ENCODE measurements around the gene DHRS12. TPM values are rescaled to one million over a fixed set of nuclear protein-coding genes. Genes with fewer than 3 reads are reported as not detected.
A peak's percentile ranks its signal among the peaks of the same experiment; 100 is the strongest.

Gene DHRS12
- total RNA-seq, 1 experiment from 2014 or later: 2.1 TPM

DNA sequence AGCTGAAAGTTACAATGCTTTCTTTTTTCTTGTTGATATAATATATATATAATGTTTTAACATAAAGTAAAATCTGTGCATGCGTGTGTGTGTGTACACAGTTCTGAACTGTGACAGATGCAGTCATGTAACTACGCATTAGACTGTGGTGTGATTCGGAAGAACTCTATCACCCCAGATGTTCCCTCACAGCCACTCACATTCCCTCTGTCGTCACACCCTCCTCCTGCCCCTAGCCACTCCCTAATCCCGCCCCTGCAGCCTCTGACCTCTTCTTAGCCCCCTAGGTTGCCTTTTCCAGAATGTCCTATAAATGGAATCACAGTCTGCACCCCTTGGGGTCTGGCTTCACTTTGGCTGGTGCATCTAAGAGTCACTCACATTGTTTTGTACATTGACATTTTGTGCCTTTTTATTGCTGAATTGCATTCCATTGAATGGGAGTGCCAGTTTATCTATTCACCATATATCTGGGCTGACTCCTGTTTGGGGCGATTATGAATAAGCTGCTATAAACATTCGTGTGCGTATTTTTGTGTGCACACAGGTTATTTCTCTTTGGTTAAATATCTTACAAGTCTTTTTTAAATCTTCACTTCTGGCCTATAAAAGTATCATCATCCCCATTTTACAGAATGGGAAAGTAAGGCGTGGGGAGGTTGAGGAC lies 20.4 kb downstream of the DHRS12 start:
- DNase-seq (ENCODE audit: low read depth): no peak

DNA sequence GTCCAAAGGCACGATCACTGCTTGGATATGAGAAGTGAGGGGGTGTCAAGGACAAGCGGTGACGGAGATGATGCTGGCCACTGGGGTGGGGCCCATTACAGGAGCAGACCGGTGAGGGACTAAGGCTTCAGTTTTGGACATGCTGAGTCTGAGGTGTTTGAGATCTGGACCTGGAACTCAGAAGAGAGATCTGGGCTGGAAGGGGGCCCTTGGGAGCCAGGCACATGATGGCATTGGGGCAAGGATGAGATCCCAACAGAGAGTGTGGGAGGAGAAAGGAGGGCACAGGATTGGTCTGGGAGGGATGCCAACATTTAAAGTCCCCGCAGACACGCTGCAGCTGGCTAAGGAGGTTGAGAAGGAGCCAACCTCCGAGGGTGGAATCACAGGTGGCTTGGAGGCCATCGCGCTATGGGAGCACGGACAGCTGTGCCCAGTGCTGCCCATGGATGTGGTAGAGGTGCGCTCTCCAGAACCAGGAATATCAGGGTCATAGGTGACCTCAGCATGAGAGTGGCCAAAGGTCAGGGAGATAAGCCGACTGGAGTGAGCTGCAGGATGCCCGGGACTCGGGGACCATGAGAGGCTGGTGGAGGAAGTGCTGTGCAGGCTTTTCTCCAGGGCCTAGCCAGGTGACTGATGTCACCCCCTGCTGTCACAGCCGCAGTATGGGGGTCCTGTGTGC lies 21.8 kb downstream of the DHRS12 start:
- DNase-seq (ENCODE audit: low read depth): no peak

DNA sequence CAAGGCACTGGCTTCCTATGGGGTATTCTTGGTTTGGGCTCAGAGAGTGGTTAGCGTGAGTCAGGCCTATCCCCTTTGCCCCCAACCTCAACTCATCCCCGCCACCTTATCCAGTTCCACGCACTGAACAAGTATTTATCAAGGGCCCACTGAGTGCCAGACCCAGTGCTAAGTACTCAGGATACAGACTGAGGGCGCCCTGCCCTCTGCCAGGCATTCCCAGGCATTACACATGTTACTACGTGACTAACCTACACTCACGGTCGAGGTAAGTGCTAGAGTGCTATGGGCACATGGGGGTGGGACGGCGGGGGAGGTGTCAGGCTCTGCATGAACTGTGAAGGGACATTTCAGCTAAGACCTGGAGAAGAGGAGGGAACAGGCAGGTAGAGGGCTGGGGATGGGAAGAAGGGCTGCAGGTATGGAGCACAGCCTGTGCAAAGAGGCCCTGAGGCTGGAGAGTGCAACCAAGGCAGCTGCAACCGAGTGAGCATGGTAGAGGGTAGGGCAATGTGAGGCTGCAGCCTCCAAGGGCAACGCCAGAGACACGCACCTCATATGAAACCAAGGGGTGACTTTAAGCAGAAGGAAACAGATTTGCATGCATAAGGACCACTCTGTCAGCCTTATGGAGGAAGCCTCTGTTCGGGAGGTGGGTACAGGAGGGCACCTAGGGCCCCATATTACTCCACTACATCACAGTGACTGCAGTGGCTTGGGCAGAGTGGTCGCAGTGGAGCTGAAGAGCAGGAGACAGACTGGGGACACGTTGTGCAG lies 22.5 kb downstream of the DHRS12 start:
- DNase-seq (ENCODE audit: low read depth): peak; percentile 39

DNA sequence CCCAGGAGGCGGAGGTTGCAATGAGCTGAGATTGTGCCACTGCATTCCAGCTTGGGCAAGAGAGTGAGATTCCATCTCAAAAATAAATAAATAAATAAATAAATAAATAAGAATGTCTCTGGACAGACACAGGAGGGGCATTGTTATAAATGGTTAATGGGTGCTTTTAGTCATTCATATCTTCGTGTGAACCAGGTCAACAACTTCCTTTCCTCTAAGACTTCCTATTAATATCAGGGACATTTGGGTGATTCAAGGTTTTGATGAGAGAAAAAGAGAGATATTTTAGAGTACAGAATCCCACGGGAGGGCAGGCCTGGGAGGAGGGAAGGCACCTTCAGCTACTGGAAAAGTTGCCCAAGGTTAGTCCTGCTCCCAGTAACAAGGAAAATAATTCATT lies 23.9 kb downstream of the DHRS12 start:
- no peak for DNase-seq (ENCODE audit: low read depth)

DNA sequence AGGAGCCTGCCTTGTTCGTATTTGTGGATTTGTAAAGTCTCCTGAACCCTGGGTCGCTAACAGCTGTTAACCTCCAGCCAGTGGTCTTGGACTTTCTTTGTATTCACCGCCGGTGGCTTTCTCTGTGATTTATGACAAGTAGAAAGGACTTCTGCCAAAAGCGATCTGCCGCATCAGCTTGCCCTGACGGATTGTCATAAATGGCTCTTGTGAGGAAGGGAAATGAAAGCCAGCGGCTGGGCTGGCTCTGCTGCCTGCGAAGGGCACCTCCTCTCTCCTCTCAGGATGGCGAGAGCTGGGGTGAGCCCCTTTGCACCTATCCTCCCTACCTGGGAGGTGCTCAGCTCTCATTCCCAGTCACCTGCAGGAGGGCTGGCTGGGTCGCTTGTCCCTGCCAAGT lies 25.6 kb downstream of the DHRS12 start:
- DNase-seq (ENCODE audit: low read depth): no peak

DNA sequence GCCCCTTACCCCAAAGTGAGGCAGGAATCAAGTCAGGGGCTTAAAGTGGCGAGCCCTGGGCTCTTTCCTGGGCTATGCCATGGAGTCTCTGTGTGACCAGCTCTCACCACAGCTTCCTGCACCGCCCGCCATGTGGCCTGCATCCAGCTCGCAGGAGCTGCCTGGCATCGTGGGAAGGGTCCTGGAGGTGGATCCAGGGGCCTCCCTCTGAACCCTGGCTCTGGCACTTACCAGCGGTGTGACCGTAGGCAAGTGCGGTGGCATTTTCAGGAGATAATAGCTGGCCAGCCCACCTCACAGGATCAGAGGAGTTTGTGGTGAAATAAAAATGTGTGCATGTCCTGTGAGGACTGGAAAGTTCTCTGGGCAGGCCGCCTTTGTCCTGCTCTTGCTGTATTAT lies 26.0 kb downstream of the DHRS12 start:
- no peak for DNase-seq (ENCODE audit: low read depth)

DNA sequence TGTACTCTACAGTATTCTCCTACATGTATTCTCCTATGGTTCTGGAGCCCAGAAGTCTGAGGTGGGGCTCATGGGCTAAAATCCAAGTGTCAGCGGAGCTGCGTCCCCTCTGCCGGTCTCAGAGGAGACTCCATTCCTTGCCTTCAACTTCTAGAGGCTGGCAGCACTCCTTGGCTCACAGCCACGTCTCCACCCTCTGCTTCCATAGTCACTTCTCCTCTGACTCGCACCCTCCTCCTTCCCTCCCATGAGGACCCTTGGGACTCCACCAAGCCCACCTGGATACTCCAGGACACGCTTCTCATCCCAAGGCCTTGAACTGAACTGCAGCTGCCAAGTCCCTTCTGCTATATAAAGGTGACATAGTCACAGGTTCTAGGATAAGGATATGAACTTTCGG lies 27.8 kb downstream of the DHRS12 start:
- no peak for DNase-seq (ENCODE audit: low read depth)

DNA sequence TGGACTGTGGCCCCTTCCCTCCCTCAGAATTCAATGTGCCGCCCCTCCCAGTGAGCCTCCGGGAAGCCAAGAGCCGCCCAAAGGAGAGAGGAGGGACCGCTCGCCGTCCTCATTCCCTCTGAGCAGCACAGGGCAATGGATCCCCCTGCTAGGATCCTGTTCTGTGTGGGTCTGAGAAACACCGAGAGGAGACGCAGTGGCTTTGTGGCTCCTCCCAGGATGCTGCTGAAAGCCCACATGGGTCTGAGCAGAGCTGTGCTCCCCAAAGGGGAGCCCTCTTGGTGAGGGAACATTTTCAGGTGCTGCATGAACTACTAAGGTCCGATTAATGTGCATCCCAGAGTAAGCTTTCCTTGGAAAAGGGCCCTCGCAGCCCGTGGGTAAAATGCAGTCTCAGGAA lies 30.4 kb downstream of the DHRS12 start:
- DNase-seq (ENCODE audit: low read depth): no peak

DNA sequence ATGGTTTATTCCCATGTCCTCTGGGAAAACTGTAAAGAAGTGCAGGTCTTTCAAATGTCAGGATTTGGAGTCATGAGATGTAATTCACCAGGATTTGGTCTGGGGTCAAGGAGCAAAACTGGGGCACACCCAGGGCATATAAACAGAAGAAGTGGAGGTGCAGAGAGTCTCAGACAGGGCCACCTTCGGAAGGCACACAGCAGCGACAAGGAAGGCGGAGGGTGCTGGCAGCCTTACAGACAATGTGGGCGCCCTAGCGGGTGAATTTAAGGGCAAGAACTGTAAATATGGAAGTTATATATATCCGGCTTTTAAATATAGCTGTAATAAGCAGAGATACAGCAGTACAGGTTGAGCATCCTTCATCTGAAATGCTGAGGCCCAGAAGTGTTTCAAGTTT lies 31.2 kb downstream of the DHRS12 start:
- DNase-seq (ENCODE audit: low read depth): no peak

DNA sequence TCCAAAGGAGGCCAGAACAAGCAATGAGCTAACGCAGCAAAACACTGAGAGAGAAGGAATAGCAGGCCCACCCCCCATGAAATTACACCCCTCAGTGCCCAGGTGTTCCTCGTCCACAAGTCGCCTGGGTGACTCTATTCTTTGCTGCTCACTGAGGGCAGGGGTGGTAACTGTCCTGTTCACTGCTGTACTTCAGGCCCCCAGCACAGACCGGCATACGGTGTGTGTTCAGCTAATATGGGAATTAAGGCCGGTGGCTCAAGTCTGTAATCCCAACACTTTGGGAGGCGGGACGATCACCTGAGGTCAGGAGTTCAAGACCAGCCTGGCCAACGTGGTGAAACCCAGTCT lies 31.9 kb downstream of the DHRS12 start:
- DNase-seq (ENCODE audit: low read depth): no peak

DNA sequence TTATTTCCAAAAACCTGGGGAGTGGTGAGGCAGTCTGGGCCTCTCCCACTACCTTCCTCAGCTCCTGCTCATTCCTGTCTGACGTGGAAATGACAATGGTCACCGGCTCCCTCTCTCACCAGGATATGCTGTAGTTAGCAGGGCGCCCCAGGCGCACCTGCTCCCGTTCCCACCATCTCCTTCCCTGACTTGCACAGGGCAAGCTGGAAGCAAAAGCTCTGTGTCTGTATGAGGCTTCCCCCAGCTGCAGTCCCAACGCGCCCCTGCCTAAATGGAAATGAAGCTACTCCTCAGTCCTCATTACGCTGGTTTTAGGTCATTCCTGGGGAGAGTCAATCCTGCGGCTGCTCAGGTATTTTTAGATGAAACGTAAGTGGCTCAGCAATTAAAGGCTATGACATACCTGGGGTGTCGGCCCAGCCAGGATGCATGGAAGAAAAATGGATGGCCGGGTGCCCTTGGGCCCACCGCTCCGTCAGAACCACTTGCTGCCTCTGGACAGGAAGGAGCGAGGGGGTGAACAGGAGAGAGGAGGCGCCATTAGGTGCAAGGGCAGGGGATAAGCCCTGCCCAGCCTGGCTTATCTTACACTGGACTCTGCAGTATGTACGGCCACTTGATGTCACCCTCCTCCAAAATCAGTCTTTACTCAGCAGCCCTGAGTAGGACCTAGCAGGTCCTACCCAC lies 32.4 kb downstream of the DHRS12 start:
- DNase-seq (ENCODE audit: low read depth): no peak

DNA sequence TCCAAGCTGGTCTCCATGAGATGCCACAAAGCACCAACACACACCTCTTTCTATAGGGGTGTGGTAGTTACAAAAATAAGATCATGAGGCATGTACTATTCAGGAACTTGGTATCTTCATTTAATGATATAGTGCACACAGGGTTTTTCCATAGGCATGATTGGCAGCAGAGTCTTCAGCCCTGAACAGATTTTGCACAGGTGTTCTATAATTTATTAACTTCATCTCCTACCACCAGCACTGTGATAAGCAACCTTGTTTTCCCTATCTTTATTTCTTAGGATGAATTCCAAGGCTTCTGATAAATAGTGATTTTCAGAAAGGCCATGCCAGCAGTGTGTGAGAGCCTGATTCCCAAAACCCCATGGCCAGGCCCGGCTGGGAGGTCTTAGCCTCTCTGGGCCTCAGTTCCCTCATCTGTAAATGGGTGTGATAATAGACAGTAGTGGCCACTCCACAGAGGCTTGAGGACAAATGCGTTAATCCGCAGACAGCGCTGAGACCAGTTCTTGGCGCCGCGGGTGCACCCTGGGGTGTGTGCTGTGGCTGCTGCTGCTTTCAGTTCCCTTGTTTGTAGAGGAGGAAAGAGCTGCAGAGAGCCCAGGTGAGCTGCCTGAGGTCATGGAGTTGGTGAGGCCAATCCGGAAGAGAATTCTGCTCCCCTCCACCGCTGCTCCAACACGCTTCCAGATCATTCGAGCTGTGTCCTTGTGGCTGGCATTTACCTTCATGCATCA lies 33.1 kb downstream of the DHRS12 start:
- no peak for DNase-seq (ENCODE audit: low read depth)

DNA sequence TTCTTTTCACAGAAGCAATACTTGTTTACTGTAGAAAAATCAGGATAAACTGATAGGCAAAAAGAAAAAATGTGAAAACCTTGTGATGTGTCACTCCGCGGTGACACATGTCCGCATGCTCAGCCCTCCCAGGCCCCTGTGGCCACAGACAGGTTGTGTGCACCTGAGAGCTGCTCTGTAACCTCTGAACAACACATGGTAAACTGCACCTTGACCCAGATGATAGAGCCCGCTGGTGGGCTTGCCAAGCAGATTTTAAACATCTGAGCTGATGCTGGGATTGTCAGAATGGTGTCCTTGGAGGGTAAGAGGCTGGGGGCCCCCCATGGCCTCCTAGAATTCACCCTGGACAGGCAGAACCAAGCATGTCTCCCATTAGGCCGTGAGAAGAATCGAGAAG lies 33.8 kb downstream of the DHRS12 start:
- no peak for DNase-seq (ENCODE audit: low read depth)

DNA sequence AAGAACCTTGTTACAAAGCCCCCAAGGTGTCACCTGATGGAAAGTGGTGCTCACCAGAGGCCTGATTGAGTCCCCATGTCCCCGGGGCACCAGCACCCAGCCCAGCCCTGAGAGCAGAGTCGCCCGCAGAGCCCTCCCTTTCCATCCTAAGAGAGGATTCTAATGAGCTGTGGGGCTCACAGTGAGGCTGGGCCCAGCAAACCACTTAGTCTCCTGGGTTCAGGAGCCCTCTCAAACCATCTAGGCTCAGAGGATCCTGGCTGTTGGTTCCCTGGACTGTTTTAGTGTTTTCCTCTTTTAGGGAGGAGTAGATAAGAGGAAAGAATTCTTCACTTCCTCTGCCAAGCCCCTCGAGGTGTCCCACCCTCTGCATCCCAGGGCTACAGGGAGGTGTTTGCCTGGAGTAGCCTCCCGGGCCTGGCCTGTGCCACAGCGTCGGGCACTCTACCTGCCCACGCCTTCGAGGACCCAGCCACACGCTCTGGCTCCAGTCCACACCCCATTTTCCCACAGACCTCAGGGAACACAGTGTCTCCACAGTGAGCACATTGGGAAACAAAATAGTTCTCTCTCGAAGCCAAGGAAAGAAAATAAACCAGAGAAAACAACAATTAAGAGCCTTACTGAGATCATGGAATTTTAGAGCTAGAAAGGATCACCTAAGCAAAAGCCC lies 34.4 kb downstream of the DHRS12 start:
- no peak for DNase-seq (ENCODE audit: low read depth)

DNA sequence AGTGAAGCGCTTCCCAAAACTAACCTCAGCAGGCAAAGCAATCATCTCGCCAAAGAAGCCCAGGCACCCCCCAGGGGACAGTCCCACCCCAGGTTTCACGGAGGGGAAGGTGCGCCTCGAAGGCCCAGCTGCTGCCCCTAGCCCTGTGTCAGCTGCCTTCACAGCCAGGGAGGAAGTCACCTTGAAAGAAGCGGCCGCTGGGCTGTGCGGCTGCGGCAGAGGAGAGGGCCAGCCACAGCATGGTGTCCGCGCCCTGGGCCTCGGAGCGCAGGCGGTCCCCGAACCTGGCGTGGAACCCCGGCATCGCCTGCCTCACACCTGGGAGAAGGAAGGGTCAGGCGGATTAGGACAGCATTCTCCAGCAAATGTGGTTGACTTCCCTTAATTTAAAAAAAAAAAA lies 35.0 kb downstream of the DHRS12 start:
- DNase-seq (ENCODE audit: low read depth): no peak

DNA sequence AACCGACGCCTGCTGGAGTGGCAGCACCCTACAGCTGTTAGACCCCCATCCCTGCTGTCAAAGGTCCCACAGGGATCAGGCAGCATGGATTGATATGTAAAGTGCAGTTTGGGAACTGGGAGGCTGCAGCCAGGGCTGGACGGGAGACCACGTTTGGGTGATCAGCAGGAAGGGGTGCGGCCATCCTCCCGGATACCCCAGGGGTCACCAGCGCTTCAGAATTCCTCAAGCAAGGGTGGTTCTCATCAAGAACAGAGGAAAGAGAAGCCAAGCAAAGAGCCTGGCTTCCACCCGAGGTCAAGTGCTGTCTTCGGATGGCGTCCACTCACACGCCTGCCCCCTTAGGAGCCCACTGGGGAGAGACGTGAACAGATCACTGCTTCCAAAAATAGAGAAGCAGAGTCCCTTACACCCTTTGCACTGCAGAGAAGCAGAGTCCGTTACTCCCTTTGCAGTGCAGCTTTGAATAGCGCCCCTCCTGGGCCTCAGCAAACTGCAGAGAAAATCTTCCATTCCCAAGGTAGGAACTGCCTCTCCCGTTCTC lies 35.5 kb downstream of the DHRS12 start:
- DNase-seq (ENCODE audit: low read depth): no peak

DNA sequence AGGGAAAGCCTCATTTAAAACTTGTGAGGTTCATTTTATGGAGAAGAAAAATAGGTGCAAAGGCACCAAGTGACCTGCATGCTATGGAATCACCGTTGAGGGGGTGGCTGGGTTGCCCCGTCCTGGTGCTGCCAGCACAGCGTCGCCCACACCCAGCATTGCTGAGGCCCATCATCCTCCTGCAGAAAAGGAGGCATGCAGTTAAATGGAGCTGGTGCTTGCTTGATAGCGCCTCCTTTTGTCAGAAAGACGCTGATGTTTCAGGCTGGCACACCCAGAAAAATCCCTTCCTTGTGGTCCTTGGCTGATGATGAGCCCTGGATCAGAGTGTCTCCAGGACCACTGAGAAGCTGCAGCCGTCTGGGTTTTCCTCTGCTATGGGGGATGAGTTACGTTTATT lies 36.9 kb downstream of the DHRS12 start:
- no peak for DNase-seq (ENCODE audit: low read depth)

DNA sequence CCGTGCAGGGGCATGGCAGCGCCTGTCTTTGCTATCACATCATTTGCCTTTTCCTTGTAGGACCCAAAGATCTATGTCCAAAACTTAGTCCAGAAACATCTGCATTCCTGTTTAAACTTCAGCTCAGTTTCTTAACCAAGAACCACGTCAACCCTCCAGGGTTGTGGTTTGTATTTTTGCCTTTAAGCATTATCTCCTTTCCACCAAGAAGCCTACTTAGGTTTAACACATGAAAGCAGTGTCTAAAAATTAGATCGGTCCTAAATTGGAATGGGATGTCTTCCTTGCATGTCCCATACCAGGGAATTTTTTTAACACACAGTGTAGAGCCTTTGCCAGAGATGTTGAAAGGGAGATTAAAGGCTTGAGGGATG lies 38.8 kb downstream of the DHRS12 start:
- DNase-seq (ENCODE audit: low read depth): no peak

DNA sequence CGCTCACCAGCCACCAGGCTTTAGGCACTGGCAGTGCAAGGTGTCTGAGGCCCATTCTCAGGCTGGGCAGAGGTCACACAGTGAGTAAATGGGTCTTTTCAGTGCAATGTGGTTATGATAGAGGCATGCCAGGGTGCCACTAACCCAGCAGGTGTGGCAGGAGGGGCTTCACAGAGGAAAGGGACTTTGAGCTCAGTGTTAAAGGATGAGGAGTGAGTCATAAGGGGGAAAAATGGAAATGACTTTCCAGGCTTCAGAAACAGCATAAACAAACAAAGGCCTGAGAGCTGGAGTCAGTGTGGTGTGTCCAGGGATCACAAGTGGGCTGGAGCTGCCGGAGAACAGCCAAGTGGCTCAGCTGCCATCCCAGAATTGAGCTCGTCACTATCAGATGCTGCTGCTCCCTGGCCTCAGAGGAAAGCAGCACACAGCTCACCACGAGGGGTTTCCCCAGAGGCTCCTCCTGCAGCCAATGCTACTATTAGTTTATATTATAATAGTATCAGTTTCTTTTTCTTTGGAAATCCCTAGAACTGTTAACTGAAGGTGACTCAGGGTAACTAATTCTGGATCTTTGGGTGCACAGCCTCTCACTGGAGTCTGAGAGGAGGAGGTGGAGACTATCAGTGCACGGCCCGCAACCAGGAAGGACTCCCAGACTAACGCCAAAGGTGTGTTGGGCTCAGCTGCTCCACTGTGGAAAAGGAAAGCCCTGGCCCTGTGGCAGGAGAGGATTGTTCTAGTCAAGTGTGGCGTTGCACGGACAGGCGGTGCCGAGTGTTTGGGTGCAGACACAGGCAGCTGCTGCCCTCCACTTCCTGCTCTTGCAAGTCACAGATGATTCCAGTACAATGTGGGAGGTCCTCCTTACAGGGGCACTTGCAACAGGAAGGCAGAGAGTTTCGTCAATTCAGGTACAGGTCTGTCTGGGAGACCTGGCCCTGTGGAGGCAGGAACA lies 39.5 kb downstream of the DHRS12 start:
- DNase-seq (ENCODE audit: low read depth): peak; percentile 84

DNA sequence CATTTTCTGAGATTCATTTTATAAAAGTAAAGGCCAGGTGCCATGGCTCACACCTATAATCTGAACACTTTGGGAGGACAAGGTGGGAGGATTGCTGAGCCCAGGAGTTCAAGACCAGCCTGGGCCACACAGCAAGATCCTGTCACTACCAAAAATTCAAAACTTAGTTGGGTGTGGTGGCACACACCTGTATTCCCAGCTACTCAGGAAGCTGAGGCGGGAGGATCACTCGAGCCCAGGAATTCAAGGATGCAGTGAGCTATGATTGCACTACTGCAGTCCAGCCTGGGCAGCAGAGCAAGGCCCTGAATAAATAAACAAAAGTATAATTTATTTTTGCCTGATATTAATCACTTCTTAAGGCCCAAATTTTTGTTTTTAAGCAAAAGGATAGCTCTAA lies 40.5 kb downstream of the DHRS12 start:
- DNase-seq (ENCODE audit: low read depth): no peak

Data from M059J (cell line).